IPS-11a (cell line): ENCODE results near the gene CDK14.

ENCODE experiments used
- H3K4me3 ChIP-seq: one replicate; pipeline ENCODE4 v1.5.1; 2013; ENCODE audit warnings: low read depth, low read length, control low read depth

Gene CDK14

DNA sequence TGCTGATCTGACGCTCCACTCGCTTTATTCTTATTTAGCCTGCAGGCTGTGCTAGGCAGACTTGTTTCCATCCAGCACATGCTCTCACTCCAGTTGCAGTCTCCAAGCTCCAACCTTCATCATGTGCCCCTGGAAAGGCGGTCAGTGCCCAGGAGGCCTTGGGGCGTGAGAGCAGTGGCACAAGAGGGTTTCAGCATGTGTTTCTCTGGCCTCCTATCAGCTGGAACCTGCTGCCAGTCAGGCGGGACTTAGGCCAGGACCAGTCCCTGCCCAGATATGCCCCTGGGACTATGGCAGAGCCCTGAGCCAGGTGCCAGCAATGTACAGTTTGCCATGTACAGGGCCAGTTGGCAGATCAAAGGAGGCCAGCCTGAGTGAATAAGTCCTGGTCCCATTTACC lies 337.9 kb downstream of the CDK14 start:
- H3K4me3 ChIP-seq, result no peak overlapping the region

DNA sequence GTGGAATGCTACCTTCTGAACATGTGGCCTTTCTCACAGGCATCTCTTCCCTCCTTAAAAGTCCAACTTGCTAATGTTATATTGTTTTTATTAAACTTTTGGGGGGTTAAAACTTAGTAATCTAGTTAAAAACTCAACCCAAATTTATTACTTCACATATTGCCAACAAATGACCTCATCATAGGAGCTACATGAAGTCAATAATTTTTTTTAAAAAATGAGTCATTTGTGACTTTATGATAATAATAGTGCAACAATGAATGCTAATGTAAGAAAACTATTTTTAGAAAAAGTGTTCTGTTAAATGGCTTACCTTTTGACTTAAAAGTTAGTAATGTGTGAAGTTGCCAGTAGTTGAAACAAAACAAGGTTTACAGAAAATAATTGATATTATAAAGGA lies 342.2 kb downstream of the CDK14 start:
- H3K4me3 ChIP-seq, result no peak overlapping the region

DNA sequence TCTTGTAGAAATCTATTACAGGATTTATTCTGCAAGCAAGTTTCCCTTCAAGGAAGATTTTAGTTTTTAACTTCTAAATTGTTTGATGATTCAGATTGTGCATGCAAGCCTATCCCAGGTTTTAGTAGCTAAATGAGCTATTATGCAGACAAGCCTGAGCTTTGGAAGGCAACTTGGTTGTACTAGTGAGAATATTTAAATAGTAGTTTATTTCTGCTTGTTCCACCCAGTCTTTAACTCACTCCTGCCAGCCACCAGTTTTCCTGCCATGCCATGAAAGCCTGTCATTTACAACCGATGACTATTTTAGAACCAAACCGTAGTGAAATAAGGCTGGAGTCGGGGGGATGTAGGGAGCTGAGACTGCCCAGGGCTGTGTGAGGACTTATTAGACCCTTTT lies 343.5 kb downstream of the CDK14 start:
- H3K4me3 ChIP-seq, result no peak overlapping the region

DNA sequence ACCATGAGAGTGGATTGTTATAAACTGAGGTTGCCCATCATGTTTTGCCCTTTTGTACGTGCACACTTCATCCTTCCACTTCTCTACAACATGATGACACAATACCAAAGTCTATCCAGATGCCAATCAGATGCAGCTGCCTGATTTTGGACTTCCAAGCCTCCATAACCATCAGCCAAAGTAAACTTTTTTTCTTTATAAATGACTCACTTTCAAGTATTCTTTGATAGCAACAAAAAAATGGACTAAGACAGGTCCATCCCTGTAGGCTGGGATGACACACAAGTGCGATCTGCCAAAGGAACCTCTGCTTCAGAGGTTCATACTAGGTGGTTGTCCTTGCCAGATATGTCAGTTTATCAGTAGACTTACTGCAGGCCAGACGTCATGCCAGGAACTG lies 347.9 kb downstream of the CDK14 start:
- H3K4me3 ChIP-seq, result no peak overlapping the region

DNA sequence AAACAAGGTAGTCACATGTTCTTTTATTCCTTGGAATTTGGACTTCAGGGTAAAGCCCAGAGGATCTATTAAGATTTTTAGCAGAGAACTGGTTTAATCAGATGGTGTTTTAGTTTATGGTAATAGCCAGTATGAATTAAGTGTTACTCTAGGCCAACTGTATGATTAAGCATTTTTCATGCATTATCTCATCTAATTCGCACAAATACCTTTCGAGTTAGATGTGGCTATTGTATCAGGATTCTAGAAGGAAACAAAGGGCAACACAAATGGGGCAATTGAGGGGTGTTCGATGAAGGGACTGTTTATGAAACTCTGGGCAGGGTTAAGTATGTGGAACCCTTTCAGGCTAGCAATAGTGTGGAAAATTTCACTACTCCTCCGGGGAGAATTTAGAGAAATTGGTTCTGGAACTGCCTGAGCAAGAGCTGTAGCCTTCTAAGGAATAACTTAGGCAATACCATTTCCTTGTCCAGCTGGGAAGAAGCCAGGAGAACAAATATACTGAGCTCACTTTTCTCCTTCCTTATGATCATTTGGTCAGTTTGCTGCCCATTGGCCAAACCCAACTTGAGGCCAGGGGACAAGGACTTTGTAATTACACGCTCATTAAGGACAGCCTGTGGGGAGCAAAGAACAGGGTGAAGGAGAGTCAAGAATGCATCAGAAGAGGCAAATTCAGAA lies 349.1 kb downstream of the CDK14 start:
- H3K4me3 ChIP-seq, result no peak overlapping the region

GRCh38 chr7:90946730-90947501 lies 350.8 kb downstream of the CDK14 start:
- H3K4me3 ChIP-seq, result no peak overlapping the region

DNA sequence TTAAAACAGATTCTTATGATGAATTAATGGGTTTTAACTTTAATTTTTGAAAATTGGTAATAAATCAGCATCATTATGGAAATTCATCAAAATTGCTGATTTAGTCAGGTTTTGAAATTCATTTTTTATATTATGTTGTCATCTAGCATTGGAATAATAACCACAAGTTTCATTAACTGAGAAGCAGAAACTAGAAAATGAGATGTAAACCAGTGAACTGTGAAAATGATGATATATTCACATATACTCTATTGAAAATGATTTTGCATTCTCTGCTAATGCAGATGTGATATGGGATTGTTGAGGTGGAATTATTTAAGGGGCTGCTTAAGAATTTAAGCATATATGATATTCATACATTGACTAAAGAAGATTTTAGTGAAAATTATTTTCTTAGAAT lies 352.0 kb downstream of the CDK14 start:
- no peak overlapping the region for H3K4me3 ChIP-seq

- no peak overlapping the region for H3K4me3 ChIP-seq
Observed at GRCh38 chr7:90951229-90951628, 355.1 kb downstream of the CDK14 start.

- H3K4me3 ChIP-seq, result no peak overlapping the region
Observed at GRCh38 chr7:90951986-90952954, 356.1 kb downstream of the CDK14 start.

DNA sequence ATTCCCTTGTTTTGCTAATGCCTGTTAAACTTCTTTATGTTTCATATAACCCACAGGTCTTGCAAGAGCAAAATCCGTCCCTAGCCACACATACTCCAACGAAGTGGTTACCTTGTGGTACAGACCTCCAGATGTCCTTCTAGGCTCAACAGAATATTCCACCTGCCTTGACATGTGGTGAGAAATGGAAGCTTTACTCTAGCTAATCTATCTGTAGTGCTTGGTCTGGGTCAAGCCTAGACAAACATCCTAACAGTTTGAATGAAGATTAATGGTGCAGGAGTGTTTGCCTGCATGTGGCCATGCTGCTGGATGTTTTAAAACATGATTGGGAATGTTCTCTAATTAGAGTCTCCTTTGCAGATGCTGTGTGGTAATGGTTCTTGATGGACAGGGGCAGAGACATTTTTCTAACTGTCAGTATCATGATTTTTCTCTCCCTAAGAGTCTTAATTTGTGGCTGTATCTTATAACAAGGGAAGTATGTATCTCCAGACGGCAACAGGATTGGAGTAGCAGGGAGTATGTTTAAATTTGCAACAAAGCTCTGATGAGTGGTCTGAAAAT lies 359.6 kb downstream of the CDK14 start:
- no peak overlapping the region for H3K4me3 ChIP-seq

DNA sequence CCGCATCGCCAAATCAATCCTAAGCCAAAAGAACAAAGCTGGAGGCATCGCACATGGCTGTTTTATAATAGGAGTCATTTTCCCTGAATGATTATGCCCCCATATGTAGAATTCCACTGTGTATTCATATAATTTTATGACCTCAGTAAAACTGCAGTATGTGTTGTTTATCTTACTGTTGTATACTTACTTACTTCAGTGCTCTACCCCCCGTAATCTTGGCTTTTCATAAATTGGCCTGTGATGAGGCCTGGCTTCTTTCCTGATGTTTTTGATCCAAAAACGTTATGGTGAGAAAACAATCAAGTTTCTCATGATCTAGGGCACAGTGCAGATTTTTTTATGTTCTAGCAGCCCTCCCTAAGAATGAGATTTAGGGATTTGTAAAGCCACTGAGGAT lies 361.8 kb downstream of the CDK14 start:
- H3K4me3 ChIP-seq, result no peak overlapping the region

- no peak overlapping the region for H3K4me3 ChIP-seq
Observed at GRCh38 chr7:90958647-90959046, 362.5 kb downstream of the CDK14 start.

- H3K4me3 ChIP-seq, result no peak overlapping the region
Observed at GRCh38 chr7:90961037-90961725, 365.1 kb downstream of the CDK14 start.

GRCh38 chr7:90965211-90965610 lies 369.1 kb downstream of the CDK14 start:
- H3K4me3 ChIP-seq, result no peak overlapping the region

- H3K4me3 ChIP-seq, result no peak overlapping the region
Observed at GRCh38 chr7:90966346-90966745, 370.2 kb downstream of the CDK14 start.

- H3K4me3 ChIP-seq, result no peak overlapping the region
Observed at GRCh38 chr7:90968871-90969270, 372.8 kb downstream of the CDK14 start.

DNA sequence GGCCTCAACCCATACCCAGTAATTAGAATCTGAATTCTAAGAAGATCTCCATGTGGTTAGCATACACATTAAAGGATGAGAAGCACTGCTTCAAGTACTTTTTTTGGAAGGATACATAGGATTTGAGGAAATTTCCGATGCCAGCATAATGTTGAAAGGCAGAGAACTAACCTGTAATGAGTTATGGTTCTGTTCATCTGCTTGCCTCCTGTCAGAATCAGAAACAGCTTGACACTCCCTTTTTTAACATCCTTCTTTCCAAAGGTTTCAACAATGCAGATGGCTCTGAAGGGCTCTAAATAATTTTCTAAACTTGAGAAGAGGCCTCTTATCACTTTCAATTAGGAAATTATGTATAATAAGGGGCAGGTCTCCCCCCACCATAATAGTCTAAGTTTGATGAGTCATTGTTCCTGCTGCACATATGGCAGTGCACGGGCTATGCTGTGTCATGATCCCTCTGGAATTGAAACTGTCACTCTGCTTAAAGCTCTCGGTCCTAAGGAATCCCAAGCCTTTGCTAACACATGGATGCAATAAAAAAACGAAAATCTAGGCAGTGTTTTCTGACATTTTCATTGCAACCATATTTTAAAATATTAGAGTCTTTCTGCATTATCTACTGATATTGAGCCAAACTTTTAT lies 376.9 kb downstream of the CDK14 start:
- H3K4me3 ChIP-seq, result no peak overlapping the region

DNA sequence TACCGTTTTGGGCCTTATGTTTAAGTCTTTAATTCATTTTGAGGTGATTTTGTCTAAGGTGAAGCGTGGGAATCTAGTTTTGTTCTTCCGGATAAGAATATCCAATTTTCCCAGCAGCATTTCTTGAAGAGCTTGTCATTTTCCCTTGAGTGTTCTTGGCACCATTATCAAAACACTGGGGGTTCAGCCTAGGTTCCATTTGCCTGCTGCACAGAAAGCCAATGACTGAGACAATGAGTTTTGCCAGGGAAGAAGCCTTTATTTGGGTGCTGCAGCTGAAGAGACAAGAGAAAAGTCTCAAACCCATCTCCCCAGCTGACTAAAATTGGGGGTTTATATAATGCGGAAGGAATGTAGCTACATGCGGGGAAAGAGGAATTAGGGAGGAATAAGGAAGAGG lies 380.9 kb downstream of the CDK14 start:
- H3K4me3 ChIP-seq, result no peak overlapping the region

GRCh38 chr7:90980545-90980944 lies 384.4 kb downstream of the CDK14 start:
- no peak overlapping the region for H3K4me3 ChIP-seq

GRCh38 chr7:90982228-90982627 lies 386.1 kb downstream of the CDK14 start:
- no peak overlapping the region for H3K4me3 ChIP-seq
